Activated naive CD4-positive, alpha-beta T cell treated with anti-CD3 and anti-CD28 coated beads, Interleukin-2, amount 10 ng/mL, durations not matched to agents 7 days and 5 days (primary cell): Measurements from ENCODE around the gene CLK3.

Experiments used
- CTCF ChIA-PET: fragments of 350-600 bp; sonication (Branson Sonifier 250); formaldehyde crosslinking; loops from one replicate; lab custom pipeline; 2021; ENCODE audit warnings: antibody characterized with exemption; lab: Charles Lee
- DNase-seq: peaks from one replicate; pipeline ENCODE4 v3.0.0-alpha.2; 2020
- H3K27ac Mint-ChIP-seq: one replicate; pipeline ENCODE4 v1.8.0; 2021; ENCODE audit warnings: mild to moderate bottlenecking, moderate library complexity, mixed read lengths
- H3K27me3 Mint-ChIP-seq: one replicate; pipeline ENCODE4 v1.8.0; 2021; ENCODE audit warnings: mild to moderate bottlenecking, mixed read lengths
- H3K36me3 Mint-ChIP-seq: one replicate; pipeline ENCODE4 v1.8.0; 2021; ENCODE audit warnings: mixed read lengths
- H3K4me1 Mint-ChIP-seq: one replicate; pipeline ENCODE4 v1.8.0; 2021; ENCODE audit warnings: mixed read lengths
- H3K4me3 Mint-ChIP-seq: one replicate; pipeline ENCODE4 v1.8.0; 2021; ENCODE audit warnings: mild to moderate bottlenecking, moderate library complexity, mixed read lengths
- H3K9me3 Mint-ChIP-seq: one replicate; pipeline ENCODE4 v1.8.0; 2021; ENCODE audit warnings: mixed read lengths

Gene CLK3

DNA sequence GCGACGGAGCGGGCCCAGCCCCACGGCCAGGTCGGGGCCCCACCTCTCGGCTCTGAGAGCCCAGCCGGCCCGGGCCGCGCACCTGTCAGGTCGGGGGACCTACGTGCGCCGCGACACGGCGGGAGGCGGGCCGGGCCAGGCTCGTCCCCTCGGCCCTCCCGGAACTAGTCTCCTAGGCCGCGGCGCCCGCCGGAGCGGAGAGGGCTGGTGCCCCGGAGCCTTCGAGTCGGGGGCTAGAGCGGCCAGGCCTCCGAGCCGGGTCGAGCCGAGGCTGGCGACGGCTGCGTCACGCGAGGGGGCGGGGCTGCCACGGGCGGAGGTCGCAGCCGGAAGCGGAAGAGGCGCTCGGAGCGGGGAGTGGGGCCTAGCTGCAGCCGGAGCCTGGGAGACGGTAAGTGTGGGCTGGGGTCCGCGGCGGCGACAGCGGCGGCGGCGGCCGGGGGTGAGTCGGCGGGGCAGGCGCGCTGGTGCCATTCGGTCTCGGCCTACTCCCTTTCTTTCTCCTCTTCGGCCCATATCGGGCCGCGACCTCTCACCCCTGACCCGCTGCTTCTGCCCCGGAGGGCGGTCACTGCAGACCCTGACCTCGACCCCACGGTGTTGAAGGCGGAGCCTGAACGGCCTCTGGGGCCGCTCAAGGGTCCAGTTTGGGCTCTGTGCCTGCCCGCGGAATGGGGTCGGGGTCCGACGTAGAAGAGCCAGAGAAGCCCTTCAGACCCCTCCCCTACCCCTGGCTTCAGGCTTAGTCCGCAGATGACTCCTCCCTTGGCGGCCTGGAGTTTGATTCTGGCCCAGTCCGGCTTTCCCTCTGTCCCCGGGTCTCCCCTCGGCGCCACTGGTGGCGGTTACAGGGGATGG, at the start of gene CLK3:
Gene CLK3, plus strand, starts transcription at position 329 of the 858 bp plus-strand sequence. CDS start 3,361 bp downstream, outside the sequence.
- CTCF ChIA-PET: interaction anchor here (1.1 to 15.6 kb wide), 9 partner anchors 10 to 242 kb away, joined by 3 to 197 read pairs (median 5); partner anchors contain the start of gene ARID3B
- Mint-ChIP-seq H3K36me3 (peaks cover 27% of the 10 kb centered on the region), H3K27me3 (peaks cover 25% of the 10 kb centered on the region), H3K27ac (peak within 1 kb of the TSS; percentile 99), H3K4me3 (peak within 1 kb of the TSS; percentile 93), H3K4me1 (peaks cover 49% of the 10 kb centered on the region), H3K9me3 (no peaks in the 10 kb centered on the region)
- DNase-seq: peak; percentile 97

DNA sequence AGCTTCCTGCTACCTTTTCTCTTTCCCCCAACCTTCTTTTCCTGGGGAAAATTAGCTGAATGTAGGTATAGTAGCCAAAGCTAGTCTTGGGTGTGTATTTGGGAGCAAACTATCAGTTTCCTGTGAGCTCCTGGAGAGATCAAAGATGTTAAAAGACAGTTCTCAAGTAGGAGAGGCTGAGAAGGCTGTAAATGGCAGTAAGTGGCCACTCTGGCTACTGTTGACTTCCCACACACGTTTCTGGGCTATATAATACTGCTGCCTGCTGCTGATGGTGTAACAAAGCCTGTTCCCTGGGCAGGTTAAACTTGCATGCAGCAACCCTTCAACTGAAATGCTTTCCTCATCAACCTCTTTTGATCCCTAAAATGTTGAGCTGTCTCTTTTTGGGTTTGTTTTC, 47.0 kb upstream of the CLK3 start:
- H3K36me3 Mint-ChIP-seq: peaks cover 58% of the 10 kb centered on the region
- H3K4me3 Mint-ChIP-seq: no peak overlapping the region
- no peaks in the 10 kb centered on the region for H3K27me3 Mint-ChIP-seq
- no peaks in the 10 kb centered on the region for H3K9me3 Mint-ChIP-seq
- no peak for DNase-seq
- peaks cover 33% of the 10 kb centered on the region for H3K4me1 Mint-ChIP-seq
- no peak overlapping the region for H3K27ac Mint-ChIP-seq
- CTCF ChIA-PET: interaction anchor here (1.2 kb wide), 1 partner anchor 22 kb away, joined by 4 read pairs; no protein-coding TSS in a partner anchor

DNA sequence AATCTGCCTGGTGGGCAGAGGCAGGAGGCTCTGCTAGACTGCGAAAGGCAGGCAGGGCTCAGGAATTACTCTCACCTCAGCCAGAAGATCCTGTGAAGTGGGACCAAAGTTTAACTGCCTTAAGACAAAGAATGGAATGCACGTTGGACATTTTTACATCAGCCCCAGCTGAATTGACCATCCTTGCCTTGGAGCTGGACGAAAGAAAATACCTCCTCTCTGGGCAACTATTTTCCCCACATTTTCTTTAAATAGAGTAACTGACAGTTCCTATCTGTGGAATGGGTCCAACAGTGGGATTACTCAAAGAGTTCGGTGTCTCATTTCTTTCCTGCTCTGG, 45.9 kb upstream of the CLK3 start:
- Mint-ChIP-seq H3K36me3 (peaks cover 59% of the 10 kb centered on the region), H3K27me3 (no peaks in the 10 kb centered on the region), H3K27ac (no peak overlapping the region), H3K4me1 (peaks cover 29% of the 10 kb centered on the region), H3K9me3 (no peaks in the 10 kb centered on the region), H3K4me3 (no peak overlapping the region)
- DNase-seq: no peak
- CTCF ChIA-PET: interaction anchor here (1.1 kb wide), 1 partner anchor 15 kb away, joined by 3 read pairs; no protein-coding TSS in a partner anchor

DNA sequence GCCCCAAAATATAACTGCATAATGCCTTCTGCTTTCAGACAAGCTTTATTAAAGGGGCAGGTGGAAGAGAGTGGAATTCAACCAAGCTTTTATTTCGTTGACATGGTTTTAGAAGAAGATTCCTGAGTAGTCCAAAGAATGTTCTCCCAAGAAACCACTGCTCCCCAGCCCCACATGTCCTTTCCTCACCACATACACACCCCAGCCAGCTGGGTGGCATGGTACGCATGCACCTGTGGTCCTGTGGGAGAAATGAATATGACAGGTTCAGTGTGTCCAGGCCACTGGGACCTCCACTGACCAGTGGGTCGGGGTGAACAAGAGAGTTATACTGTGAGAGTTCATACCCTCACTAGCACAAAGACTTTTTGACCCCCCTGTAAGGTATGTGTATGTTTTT, 44.4 kb upstream of the CLK3 start:
- Mint-ChIP-seq H3K4me1 (peaks cover 25% of the 10 kb centered on the region), H3K4me3 (no peak overlapping the region), H3K27ac (no peak overlapping the region), H3K27me3 (no peaks in the 10 kb centered on the region), H3K9me3 (no peaks in the 10 kb centered on the region), H3K36me3 (peaks cover 67% of the 10 kb centered on the region)
- CTCF ChIA-PET: interaction anchor here (1.4 kb wide), 1 partner anchor 26 kb away, joined by 5 read pairs; no protein-coding TSS in a partner anchor
- no peak for DNase-seq

DNA sequence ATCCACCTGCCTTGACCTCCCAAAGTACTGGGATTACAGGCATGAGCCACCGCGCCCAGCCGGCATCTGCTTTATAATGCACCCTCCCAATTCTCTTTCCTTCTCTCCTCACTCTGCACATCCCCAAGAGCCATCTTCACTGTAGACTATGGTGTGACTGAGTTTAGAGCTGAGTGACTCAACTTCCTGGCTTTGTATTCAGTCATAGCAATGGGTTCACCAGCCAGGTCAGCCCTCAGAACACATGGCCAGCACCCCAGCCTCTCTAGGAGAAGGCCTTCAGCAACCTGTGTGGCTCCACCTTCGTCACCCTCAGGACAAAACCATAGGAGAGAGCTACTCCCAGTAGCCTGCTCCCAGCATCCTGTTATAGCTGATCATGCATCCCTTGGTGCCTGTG, 41.6 kb upstream of the CLK3 start:
- Mint-ChIP-seq H3K27ac (peak overlapping the region; percentile 49), H3K27me3 (no peaks in the 10 kb centered on the region), H3K9me3 (no peaks in the 10 kb centered on the region), H3K36me3 (peaks cover 66% of the 10 kb centered on the region), H3K4me1 (peaks cover 7% of the 10 kb centered on the region), H3K4me3 (no peak overlapping the region)
- no peak for DNase-seq
- CTCF ChIA-PET: no interaction called here

DNA sequence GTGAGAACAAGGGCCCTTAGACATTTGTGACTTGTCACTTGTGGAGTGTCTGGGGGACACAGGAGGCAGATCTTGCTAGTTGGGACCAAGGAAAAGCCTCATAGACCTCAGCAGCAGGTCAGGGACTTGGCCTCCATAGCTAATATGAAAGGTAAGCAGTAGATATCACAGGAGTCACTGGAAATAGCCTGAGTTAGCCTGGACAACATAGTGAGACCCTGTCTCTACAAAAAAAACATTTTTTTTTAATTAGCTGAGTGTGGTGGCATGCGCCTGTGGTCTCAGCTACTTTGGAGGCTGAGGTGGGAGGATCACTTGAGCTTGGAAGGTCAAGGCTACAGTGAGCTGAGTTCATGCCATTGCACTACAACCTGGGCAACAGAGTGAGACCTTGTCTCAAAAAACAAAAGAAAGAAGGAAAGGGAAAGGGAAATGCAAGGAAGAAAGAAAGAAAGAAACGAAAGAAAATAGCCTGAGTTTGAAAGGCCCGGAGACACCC, 37.1 kb upstream of the CLK3 start:
- H3K36me3 Mint-ChIP-seq: peaks cover 56% of the 10 kb centered on the region
- H3K4me3 Mint-ChIP-seq: no peak overlapping the region
- peaks cover 4% of the 10 kb centered on the region for H3K4me1 Mint-ChIP-seq
- DNase-seq: no peak
- H3K9me3 Mint-ChIP-seq: no peaks in the 10 kb centered on the region
- CTCF ChIA-PET: no interaction called here
- no peaks in the 10 kb centered on the region for H3K27me3 Mint-ChIP-seq
- H3K27ac Mint-ChIP-seq: no peak overlapping the region

DNA sequence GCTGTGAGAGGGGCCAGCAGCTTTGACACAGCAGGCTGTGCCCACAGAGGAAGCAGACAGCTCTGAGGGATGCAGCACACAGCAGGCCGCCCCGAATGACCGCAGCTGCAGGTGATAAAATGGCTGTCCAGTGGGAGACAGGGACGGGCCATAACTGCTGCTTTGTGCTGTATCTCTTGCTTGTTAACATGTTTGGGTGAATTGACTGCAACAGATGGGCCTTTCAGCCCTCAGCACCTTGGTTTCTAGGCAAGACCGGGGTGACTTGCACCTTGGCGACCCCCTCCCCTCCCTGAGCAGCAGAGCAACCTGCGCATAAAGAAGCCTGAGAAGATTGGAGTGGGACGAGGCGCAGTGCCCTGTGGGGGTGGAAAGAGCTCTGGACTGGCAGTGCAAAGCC, 36.6 kb upstream of the CLK3 start:
- CTCF ChIA-PET: no interaction called here
- peaks cover 53% of the 10 kb centered on the region for H3K36me3 Mint-ChIP-seq
- no peak overlapping the region for H3K27ac Mint-ChIP-seq
- no peak overlapping the region for H3K4me3 Mint-ChIP-seq
- no peaks in the 10 kb centered on the region for H3K9me3 Mint-ChIP-seq
- no peaks in the 10 kb centered on the region for H3K27me3 Mint-ChIP-seq
- peaks cover 2% of the 10 kb centered on the region for H3K4me1 Mint-ChIP-seq
- DNase-seq: no peak

DNA sequence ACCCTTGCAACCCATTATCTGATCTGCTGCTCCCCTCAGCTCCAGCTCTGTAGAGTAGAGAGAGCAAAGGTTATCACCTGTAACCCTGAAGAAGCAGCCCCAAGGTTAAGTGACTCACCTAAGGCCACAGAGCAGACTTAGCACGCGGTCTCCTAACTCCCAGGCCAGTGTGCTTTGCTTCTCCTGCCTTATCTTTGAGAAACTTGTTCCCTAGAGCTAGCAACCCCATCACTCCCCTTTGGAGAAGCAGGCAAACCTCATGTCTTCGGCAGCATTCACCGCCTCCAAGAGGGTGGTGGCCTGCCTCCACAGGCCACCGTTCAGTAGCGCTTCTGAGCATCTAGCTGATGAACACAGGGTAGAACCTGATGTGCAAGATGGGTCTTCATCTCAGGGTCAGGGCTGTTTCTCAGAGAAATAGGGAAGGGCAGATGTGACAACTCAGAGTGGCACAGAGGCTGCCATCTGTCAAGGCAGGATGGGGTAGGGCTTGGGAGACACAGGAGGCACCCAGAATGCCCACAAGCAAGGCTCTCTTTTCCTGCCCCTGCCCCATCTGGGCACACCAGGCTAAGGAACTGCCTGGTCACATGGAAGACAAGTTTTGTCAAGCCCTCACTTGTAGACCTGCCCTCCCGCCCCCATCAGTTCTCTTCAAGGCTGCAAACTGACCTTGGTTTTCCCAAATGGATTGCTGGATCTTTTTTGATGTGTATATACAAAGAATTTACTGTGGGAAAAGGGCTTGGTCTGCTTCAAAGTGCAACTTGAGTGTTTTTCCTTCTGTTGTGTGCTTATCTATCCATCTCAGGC, 34.9 kb upstream of the CLK3 start:
- H3K27ac Mint-ChIP-seq: no peak overlapping the region
- H3K36me3 Mint-ChIP-seq: peaks cover 40% of the 10 kb centered on the region
- no peaks in the 10 kb centered on the region for H3K9me3 Mint-ChIP-seq
- H3K4me1 Mint-ChIP-seq: peaks cover 5% of the 10 kb centered on the region
- DNase-seq: no peak
- CTCF ChIA-PET: interaction anchor here (0.6 kb wide), 1 partner anchor 94 kb away, joined by 3 read pairs; no protein-coding TSS in a partner anchor
- H3K27me3 Mint-ChIP-seq: no peaks in the 10 kb centered on the region
- H3K4me3 Mint-ChIP-seq: no peak overlapping the region

DNA sequence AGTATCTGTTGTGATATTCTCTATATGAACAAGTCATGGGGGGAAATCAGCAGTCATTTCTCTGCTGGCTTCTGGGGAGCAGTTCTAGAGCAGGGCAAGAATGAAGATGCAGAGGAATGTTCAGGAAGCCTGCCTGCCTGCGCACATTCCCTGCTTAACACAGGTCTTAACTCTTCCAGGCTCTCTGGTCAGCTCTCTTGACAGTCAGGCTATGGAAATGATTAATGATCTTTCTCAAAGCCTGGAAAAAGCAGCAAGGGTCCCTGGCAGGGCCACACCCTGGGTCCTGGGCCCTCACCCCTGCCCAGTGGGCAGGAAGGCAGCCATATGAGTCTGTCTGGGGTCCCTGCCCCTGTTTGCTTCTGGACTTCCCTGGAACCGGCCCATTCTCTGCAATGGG, 31.4 kb upstream of the CLK3 start:
- Mint-ChIP-seq H3K9me3 (no peaks in the 10 kb centered on the region), H3K27me3 (no peaks in the 10 kb centered on the region), H3K4me3 (no peak overlapping the region), H3K27ac (peak overlapping the region; percentile 20), H3K36me3 (peaks cover 28% of the 10 kb centered on the region), H3K4me1 (peaks cover 5% of the 10 kb centered on the region)
- no peak for DNase-seq
- CTCF ChIA-PET: interaction anchor here (1.3 to 1.5 kb wide), 2 partner anchors 14 to 213 kb away, joined by 3 read pairs; no protein-coding TSS in a partner anchor

DNA sequence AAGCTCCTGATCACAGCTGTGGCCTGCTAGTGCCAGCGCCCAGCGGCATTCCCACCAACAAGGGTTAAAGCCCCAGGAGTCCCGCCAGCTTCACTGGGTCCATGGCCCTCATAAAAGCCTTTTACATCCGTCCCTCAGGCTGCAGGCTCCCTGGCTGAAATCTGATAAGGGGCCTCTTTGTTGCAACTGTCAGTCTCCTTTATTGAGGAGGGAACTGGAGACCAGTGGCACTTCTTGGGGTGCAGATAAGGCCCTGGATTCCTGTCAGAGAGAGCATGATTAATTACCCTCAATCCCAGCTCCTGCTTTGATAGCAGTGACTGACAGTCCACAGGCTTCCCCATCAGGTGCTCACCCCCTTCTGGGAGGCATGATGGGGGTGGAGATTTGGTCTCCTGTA, 30.9 kb upstream of the CLK3 start:
- CTCF ChIA-PET: interaction anchor here (1.3 to 1.5 kb wide), 2 partner anchors 15 to 214 kb away, joined by 3 read pairs; no protein-coding TSS in a partner anchor
- peaks cover 25% of the 10 kb centered on the region for H3K36me3 Mint-ChIP-seq

DNA sequence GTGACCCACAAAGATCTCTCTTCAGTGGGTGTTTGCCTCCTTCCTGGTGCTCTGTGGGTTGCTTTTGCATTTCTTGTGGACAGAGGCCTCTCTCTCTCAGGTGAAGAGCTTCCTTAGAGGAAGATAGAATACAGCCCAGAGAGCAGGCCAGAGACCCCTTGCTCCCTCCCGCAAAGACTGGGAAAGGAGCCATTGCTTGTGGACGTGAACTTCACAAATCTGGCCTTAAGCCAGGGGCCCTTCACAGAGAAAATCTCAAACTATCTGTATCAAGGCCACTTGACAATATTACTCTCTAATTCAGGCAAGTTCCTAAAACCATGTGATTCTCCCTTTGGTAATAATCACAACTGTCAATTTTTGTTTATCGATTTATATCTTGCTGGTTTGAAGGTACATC, 30.4 kb upstream of the CLK3 start:
- peaks cover 5% of the 10 kb centered on the region for H3K4me1 Mint-ChIP-seq
- H3K27me3 Mint-ChIP-seq: no peaks in the 10 kb centered on the region
- CTCF ChIA-PET: interaction anchor here (1.3 to 1.5 kb wide), 2 partner anchors 15 to 214 kb away, joined by 3 read pairs; no protein-coding TSS in a partner anchor
- H3K27ac Mint-ChIP-seq: no peak overlapping the region
- no peak for DNase-seq
- no peaks in the 10 kb centered on the region for H3K9me3 Mint-ChIP-seq
- H3K4me3 Mint-ChIP-seq: no peak overlapping the region
- H3K36me3 Mint-ChIP-seq: peaks cover 26% of the 10 kb centered on the region

More for the DNA sequence above, 30.9 kb upstream of the CLK3 start:
- Mint-ChIP-seq H3K27me3 (no peaks in the 10 kb centered on the region), H3K4me1 (peaks cover 5% of the 10 kb centered on the region), H3K4me3 (no peak overlapping the region), H3K9me3 (no peaks in the 10 kb centered on the region), H3K27ac (peak overlapping the region; percentile 20)
- DNase-seq: no peak

DNA sequence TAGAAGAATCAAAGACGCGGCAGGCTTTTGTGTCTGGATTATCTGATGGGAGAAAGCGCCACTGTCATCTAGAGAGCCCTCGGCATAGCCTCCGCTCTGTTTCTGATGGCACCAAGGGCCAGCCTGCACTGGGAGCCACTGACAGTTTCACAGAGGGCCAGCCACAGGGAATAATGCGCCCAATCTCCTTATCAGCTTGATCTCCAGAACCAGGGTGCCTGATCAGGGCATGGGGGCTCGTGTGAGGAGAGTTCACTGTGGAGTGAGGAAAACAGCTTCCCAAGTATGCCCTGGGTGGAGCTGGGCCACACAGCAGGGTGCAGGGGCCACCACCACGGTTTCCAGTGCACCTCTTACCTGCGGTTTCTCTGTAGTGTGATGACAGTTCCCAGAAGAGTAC, 29.8 kb upstream of the CLK3 start:
- Mint-ChIP-seq H3K4me3 (no peak overlapping the region), H3K4me1 (peaks cover 5% of the 10 kb centered on the region), H3K27me3 (no peaks in the 10 kb centered on the region), H3K9me3 (no peaks in the 10 kb centered on the region), H3K27ac (no peak overlapping the region), H3K36me3 (peaks cover 30% of the 10 kb centered on the region)
- no peak for DNase-seq
- CTCF ChIA-PET: no interaction called here

DNA sequence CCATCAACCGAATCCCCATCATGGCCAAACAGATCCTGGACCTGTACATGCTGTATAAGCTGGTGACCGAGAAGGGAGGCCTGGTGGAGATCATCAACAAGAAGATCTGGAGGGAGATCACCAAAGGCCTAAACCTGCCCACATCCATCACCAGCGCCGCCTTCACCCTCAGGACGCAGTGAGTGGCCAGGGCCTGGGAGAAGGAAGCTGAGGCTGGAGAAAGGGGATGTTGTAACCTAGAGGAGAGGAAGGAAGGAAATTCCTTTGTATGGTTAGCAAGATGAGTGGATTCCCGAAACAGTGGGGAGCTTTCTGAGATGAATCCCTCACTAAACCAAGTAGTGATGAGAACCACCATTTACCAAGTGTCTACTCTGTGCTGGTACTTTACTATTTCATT, 25.8 kb upstream of the CLK3 start:
- CTCF ChIA-PET: no interaction called here
- Mint-ChIP-seq H3K27ac (no peak overlapping the region), H3K4me1 (no peaks in the 10 kb centered on the region), H3K36me3 (peaks cover 46% of the 10 kb centered on the region), H3K9me3 (no peaks in the 10 kb centered on the region), H3K27me3 (no peaks in the 10 kb centered on the region), H3K4me3 (no peak overlapping the region)
- no peak for DNase-seq

DNA sequence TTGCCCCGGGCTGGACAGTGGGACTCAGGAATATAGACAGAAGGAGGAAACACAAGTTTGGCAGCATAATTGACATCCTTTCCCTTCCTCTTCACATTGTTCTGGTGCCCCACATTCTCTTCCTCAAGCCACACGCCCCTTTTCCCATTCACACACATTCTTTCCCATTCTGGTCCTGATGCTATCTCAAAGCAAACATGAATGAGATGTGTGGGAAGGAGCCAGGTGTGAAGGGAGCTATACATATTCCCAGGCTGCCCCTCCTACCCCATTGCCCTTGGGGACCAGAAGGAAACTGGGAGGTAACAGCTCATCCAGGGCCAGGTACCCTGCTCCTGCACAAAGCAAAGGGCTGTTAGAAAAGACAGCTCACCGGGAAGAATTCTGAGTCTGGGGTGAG, 23.4 kb upstream of the CLK3 start:
- DNase-seq: no peak
- Mint-ChIP-seq H3K9me3 (no peaks in the 10 kb centered on the region), H3K27ac (no peak overlapping the region), H3K27me3 (no peaks in the 10 kb centered on the region), H3K4me1 (no peaks in the 10 kb centered on the region), H3K36me3 (peaks cover 51% of the 10 kb centered on the region), H3K4me3 (no peak overlapping the region)
- CTCF ChIA-PET: no interaction called here
